GM19240 (cell line): ENCODE measurements around the gene CSNK2A1.

Source experiments
- DNase-seq: peaks from one replicate; pipeline ENCODE4 v3.0.0; 2011; ENCODE audit warnings: low spot score; ENCODE audit not compliant: insufficient read length

CSNK2A1 gene

GRCh38 chr20:431012-431904 is 112.3 kb downstream of the CSNK2A1 start:
- no peak for DNase-seq

- DNase-seq, result no peak
These were observed 113.2 kb downstream of the CSNK2A1 start for GRCh38 chr20:430091-430999.

DNA sequence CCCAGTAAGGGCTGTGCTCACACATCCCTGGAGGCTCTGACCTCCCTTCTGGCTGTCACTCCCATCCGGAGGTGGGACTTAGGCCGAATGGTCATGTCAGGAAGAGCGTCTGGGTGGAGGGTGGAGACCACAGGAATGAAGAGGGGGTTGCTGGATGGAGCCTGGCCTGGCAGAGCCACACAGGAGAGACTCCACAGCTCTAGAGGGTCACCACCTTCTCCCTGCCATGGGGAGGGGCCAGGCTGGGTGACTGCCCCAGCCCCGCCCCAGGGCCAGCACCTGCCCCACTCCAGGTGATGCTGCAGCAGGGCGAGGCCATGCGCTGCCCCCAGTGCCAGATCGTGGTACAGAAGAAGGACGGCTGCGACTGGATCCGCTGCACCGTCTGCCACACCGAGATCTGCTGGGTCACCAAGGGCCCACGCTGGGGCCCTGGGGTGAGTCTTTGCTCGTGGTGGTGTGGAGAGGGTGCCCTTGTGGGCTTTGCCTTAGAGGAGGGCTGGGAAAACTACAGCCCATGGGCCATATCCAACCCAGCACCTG is 114.9 kb downstream of the CSNK2A1 start:
- DNase-seq, result no peak

GRCh38 chr20:427849-428657 is 115.5 kb downstream of the CSNK2A1 start:
- no peak for DNase-seq

- DNase-seq, result no peak
These were observed 116.2 kb downstream of the CSNK2A1 start for GRCh38 chr20:427401-427800.

DNA sequence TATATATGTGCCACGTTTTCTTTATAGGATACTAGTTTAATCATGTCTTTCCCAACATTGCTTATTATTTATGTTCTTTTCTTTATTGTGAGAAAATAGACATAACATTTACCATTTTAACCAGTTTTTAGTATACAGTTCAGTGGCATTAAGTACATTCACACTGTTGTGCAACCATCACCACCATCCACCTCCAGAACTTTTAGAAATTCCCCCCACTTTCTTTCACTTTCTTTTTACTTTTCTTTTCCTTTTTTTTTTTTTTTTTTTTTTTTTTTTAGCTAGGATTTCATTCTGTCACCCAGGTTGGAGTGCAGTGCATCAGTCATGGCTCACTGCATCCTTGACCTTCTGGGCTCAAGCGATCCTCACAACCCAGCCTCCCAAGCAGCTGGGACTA is 117.0 kb downstream of the CSNK2A1 start:
- no peak for DNase-seq
